HG03571 (cell line): ENCODE measurements around the gene KCND1.
A peak's percentile ranks its signal among the peaks of the same experiment; 100 is the strongest.

Experiments
- ATAC-seq: cut with Tn5 transposase; IDR thresholded peaks from one replicate; pipeline ENCODE4 v1.9.1; 2021; ENCODE audit not compliant: unreplicated experiment

Gene KCND1

GRCh38 chrX:48975041-48975440 lies 3.4 kb upstream of the KCND1 start:
- ATAC-seq: no peak

- no peak for ATAC-seq
Observed at GRCh38 chrX:48974574-48974973, 2.9 kb upstream of the KCND1 start.

DNA sequence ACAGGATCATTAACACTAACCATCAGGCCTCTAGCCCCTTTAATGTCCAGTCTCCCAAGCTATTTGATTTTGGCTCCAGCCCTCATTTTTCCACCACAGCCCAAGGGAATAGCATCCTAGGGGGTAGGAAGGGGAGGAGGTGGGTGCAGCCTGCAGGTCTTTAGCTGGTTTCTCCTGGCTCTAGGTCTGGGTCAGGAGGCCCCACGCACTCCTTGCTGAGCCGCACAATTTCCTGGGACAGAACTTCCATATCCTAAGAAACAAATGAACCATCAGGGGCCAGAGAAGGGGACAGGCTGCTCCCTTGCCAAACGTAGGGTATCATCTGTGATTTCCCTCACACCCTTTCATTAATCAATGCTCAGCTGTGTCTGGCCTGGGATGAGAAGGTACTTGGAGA lies 2.4 kb upstream of the KCND1 start:
- ATAC-seq: no peak

GRCh38 chrX:48972220-48973164 lies 848 bp upstream of the KCND1 start:
- no peak for ATAC-seq

DNA sequence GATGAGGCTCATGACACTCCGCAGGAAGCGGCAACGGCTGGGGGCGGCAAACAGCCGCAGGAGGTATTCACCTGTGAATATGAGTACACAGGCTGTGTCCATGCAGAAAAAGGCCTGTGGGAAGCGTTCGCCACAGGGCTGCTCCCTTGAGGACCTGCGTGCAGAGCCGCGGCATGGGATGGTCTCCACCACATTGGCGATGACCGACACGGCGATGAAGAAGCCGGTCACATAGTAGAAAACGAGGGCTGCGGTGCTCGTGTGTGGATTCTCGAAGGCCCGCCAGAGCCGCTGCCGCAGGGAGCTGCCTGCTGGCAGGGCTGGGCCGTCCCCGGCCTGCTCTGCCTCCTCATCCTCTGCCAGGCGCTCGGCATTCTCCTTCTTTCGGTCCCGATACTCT lies 2.2 kb downstream of the KCND1 start:
- no peak for ATAC-seq

DNA sequence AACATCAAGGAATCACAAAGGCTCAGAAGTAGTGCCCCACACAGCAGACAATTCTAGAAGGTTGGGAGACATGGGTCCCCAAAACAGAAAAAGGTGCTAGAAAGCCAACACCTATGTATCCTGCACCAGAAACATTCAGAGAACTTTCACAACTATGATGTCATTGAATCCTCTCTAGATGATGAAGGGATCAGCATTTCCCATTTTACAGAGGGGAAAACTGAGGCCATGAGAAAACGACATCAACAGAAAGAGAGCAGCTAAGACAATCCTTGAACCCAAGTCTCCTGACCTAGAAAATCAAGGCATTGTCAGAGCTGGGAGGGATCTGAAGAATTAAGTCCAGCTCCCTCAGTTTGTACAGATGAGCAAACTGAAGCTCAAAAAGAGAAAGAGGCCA lies 3.3 kb downstream of the KCND1 start:
- ATAC-seq: no peak

- no peak for ATAC-seq
Observed at GRCh38 chrX:48966796-48967579, 4.7 kb downstream of the KCND1 start.

- ATAC-seq: no peak
Observed at GRCh38 chrX:48965959-48966358, 5.7 kb downstream of the KCND1 start.

GRCh38 chrX:48961585-48962091 lies 10.0 kb downstream of the KCND1 start:
- ATAC-seq: no peak

DNA sequence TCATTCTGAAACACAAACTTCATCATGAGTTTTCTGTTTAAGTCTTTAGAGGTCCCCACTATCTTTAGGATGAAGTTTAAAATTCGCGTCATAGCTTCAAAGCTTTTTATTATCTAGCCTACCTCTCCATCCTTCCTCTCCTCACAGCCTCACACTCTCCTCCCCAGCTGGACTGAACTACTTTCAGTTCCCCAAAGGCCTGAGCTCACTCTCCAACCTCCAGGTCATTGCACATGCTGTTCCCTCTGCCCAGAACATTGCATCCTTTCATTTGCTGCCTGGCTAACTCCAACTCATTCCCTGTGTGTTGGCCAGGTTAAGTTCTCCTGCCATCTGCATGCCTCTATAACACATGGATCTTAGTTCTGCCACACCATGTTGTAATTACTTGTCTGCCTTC lies 11.4 kb downstream of the KCND1 start:
- no peak for ATAC-seq

- no peak for ATAC-seq
Observed at GRCh38 chrX:48958635-48959094, 13.0 kb downstream of the KCND1 start.

- ATAC-seq: peak; percentile 80
Observed at GRCh38 chrX:48957827-48958634, 13.6 kb downstream of the KCND1 start.

DNA sequence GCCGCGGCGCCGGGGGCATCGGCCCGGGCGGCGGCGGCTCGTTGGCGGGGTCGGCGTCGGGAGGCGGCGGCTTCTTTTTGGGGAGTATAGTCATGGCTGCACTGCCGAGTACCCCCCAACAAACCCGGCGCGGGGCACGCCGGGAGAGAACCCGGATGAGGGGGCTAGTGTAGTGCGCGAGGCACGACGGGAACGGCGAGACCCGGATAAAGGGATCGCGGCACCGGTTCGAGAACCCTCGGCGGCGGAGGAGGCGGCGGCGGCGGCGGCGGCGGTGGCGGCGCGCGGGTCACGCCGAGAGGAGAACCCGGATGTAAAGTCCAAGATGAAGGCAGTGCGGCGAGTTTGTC lies 14.2 kb downstream of the KCND1 start, which contains the start of gene OTUD5:
Gene OTUD5 (minus strand): TSS at position 131 of the 350 bp plus-strand sequence. CDS start 37 bp downstream, at position 94.
- ATAC-seq: peak; percentile 29

GRCh38 chrX:48956728-48957414 lies 14.8 kb downstream of the KCND1 start:
- no peak for ATAC-seq

DNA sequence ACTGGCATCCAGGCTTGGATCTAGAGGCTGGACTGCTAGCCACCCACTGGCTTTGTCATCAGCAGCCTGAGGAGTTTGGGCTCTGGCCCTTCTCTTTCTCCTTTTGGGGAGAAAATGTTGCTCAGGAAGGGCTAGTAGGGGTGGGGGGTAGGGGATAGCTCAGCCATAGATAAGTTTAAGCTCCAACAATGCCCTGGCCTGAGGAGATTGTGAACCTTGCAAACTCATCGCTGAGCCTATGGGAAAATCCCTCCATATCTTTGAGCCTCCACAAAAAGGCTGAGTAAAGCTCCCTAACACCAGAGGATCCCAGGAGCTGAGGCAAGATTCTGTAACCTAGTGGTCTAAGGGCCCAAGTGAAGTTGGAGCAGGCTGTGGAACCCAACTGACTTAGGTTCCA lies 23.1 kb downstream of the KCND1 start:
- ATAC-seq: no peak

DNA sequence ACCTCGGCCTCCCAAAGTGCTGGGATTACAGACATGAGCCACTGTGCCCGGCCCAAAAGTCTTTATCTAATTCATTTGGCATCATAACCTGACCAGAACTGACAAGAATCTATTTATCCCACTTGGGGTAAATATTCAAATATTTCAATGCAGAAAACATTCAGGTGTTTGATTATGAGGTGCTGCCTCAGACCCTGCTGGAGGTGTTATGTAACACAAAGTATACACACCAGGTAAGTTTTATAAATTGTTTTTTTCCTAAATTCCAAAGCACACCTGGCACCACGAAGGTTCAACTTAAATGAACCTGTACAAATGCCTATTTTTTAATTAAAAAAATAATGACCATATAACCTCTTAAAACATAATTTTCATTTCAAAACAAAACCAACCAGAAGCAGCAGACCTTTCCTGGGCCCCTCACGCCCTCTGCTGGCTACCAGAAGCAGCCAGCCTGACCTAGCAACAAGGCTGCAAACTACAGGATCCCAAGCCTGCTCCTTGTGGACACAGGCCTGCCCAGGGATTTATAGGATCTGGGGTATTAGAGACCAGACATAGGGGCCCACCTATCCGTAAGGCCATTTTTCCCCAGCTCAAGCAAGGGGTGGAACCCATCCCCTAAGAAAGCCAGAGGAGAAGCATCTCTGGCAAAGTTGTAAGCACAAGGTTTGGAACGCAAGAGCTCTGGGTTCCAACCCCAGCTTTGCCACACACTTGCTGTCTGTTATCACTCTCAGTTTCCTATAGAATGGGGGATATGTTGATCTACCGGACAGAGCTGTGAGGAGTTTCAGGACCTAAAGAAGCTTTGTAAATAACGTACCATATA lies 25.9 kb downstream of the KCND1 start:
- no peak for ATAC-seq

GRCh38 chrX:48942895-48943294 lies 28.7 kb downstream of the KCND1 start:
- no peak for ATAC-seq

DNA sequence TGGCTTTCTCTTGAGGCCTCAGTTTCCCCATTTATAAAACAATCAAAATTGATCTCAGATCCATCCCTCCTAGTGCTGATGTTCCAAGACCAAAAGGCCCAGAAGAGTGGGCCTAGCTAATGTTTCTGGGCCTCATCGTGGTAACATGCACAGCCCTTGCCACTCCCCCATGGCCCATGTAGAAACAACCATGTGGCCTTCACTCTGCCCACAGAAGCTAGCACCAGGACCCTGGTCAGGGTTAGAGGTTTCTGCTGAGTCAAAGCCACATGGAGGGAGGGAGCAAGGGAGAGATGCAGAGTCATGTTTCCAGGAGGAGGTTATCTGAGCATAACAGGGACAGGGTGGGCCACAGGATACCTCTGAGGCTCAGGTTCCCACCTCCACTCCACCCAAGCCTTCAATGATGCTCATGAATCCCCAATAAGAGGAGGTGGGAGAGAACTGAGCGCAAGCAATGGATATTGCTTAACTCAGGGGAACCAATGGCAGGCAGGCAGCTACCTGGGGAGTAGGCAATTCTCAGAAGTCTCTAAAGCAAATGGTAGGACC lies 31.2 kb downstream of the KCND1 start:
- no peak for ATAC-seq
